HK-2 (cell line): ENCODE data around the gene NDRG3.
"Not testable (repeated sequence)": the region's sequence is repeated elsewhere in the genome, so short reads cannot be mapped to it uniquely, and the experiment has no call there.

Experiments used
- DNase-seq: peaks from one replicate; pipeline ENCODE4 v3.0.0-alpha.2; 2018; ENCODE audit not compliant: unreplicated experiment

NDRG3 gene

GRCh38 chr20:36644032-36644705 lies 101.7 kb downstream of the NDRG3 start:
- DNase-seq = no peak

GRCh38 chr20:36642136-36642535 lies 103.8 kb downstream of the NDRG3 start:
- DNase-seq = no peak

- DNase-seq = no peak
These were observed 104.4 kb downstream of the NDRG3 start for GRCh38 chr20:36641506-36641843.

- not testable (repeated sequence) for DNase-seq
These were observed 107.0 kb downstream of the NDRG3 start for GRCh38 chr20:36638876-36639400.

- DNase-seq = no peak
These were observed 111.5 kb downstream of the NDRG3 start for GRCh38 chr20:36634342-36634741.

- no peak for DNase-seq
These were observed 112.6 kb downstream of the NDRG3 start for GRCh38 chr20:36633285-36633772.

GRCh38 chr20:36632487-36633284 lies 113.2 kb downstream of the NDRG3 start:
- no peak for DNase-seq

- DNase-seq = no peak
These were observed 113.8 kb downstream of the NDRG3 start for GRCh38 chr20:36632147-36632486.

- peak; percentile 26 for DNase-seq
These were observed 114.2 kb downstream of the NDRG3 start for GRCh38 chr20:36631646-36632045.

- DNase-seq = no peak
These were observed 115.9 kb downstream of the NDRG3 start for GRCh38 chr20:36629719-36630681.

GRCh38 chr20:36628076-36628475 lies 117.8 kb downstream of the NDRG3 start:
- no peak for DNase-seq

GRCh38 chr20:36624944-36625324 lies 121.0 kb downstream of the NDRG3 start:
- no peak for DNase-seq

- DNase-seq = no peak
These were observed 121.6 kb downstream of the NDRG3 start for GRCh38 chr20:36624068-36624943.

GRCh38 chr20:36623444-36623843 lies 122.4 kb downstream of the NDRG3 start:
- no peak for DNase-seq

- DNase-seq = no peak
These were observed 125.0 kb downstream of the NDRG3 start for GRCh38 chr20:36620917-36621316.

GRCh38 chr20:36614781-36615557 lies 130.9 kb downstream of the NDRG3 start:
- DNase-seq = peak; percentile 65

- DNase-seq = no peak
These were observed 131.9 kb downstream of the NDRG3 start for GRCh38 chr20:36613974-36614373.

GRCh38 chr20:36611625-36612024 lies 134.3 kb downstream of the NDRG3 start:
- no peak for DNase-seq

GRCh38 chr20:36608388-36608728 lies 137.5 kb downstream of the NDRG3 start:
- DNase-seq = not testable (repeated sequence)
